ENCODE data around the gene GPSM3. TPM values are rescaled to one million over a fixed set of nuclear protein-coding genes. Genes with fewer than 3 reads are reported as not detected.

The GPSM3 gene
- total RNA-seq, 1 donor from 2014 or later = 15.7 TPM

DNA sequence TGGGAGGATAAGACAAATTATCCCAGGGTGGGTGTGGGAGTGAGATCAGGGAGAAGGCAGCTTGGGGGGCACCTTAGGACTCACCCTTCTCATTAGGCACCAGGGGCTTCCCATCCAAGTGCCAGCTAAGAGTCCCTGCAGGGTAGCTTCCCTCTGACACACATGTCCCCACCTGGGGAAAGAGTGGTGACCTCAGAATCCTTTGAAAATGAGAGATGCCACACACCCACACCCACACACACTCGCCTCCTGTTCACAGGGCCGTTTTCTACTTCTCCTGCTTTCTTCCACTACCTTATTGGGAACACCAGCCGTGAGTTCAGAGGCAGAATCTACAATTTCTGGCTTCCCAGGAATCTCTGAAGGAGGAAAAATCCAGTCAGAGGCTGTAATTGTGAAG is 9.4 kb downstream of the GPSM3 start:
- TF ChIP-seq, protein P1, sequence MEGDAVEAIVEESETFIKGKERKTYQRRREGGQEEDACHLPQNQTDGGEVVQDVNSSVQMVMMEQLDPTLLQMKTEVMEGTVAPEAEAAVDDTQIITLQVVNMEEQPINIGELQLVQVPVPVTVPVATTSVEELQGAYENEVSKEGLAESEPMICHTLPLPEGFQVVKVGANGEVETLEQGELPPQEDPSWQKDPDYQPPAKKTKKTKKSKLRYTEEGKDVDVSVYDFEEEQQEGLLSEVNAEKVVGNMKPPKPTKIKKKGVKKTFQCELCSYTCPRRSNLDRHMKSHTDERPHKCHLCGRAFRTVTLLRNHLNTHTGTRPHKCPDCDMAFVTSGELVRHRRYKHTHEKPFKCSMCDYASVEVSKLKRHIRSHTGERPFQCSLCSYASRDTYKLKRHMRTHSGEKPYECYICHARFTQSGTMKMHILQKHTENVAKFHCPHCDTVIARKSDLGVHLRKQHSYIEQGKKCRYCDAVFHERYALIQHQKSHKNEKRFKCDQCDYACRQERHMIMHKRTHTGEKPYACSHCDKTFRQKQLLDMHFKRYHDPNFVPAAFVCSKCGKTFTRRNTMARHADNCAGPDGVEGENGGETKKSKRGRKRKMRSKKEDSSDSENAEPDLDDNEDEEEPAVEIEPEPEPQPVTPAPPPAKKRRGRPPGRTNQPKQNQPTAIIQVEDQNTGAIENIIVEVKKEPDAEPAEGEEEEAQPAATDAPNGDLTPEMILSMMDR (conservative IDR thresholded peaks at IDR 0.05; ENCODE audit: low read depth, low read length) = no peak
- DNase-seq (ENCODE audit: low read depth) = no peak
- H3K4me3 ChIP-seq (ENCODE audit: low read depth, low read length) = no peak overlapping the region

DNA sequence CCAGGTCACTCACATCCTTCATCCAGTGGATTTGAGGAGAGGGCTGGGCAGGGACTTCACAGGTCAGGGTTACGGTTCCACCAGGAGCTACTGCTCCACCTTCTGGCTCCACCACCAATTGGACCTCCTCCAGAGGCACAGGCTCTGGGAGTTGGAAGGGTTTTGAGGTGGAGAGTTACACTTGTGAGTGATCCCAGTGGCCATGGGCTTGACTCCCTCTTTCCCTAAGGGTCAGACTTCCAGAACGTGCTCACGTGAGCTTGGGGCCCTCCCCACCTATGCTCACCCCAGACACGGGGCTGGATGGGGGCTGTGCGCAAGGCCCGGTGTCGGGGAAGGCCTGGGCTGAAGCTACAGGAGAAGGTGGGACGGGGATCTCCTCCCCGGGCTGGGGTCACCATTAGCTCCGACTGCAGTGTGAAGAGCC is 9.9 kb downstream of the GPSM3 start:
- no peak for DNase-seq (ENCODE audit: low read depth)
- TF ChIP-seq, protein P1 (conservative IDR thresholded peaks at IDR 0.05; ENCODE audit: low read depth, low read length) = no peak
- no peak overlapping the region for H3K4me3 ChIP-seq (ENCODE audit: low read depth, low read length)

DNA sequence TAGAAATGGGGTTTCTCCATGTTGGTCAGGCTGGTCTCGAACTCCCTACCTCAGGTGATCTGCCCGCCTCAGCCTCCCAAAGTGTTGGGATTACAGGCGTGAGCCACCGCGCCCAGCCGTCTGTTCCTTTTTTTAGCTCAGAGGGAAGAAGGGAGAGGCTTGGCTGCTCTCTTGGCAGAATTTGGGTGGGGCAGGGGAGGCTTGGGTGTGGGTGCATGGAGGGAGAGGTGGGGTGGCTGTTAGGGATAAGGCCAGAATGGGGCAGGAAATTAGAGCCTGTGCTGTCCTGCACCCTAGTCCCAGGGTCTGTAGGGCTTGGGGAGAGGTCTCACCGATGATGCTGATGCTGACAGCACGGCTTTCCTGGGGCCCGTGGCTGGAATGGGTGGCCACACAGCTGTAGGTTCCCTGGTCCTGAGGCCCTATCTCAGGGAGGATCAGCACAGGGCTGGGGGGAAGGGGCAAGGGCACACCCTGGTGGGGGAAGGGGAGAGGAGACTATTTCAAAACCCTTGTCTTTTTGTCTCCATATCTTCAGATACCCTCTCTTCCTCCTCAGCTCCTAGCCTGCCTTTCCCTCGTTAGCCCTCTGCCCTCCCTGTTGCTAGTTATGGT is 10.4 kb downstream of the GPSM3 start:
- TF ChIP-seq, protein P1 (conservative IDR thresholded peaks at IDR 0.05; ENCODE audit: low read depth, low read length) = no peak
- DNase-seq (ENCODE audit: low read depth) = no peak
- no peak overlapping the region for H3K4me3 ChIP-seq (ENCODE audit: low read depth, low read length)

DNA sequence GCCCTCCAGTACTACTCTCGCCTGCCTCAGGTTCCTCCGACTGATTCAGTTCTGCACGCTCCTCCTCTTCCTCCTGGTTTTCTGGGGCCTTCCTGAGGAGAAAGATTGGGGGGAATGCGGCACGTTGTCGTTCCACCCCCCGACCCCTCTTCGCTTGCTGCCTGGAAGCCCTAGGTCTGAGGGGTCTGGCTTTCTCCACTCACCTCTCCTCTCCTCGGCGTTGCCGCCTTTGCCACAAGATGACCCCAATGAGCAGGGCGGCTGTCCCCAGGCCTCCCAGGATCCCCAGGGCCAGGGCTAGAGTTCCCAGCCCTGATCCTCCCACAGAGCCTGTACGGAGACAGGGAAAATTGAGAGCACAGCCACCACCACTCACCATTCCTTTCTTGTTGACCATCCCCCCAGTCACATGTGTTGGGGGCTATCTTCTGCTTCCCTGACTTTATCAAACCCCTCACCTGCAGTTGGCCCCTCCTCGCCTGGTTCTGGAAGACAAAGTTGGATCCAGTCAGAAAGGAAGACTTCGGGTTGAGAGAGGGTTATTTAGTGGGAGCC is 11.2 kb downstream of the GPSM3 start:
- no peak overlapping the region for H3K4me3 ChIP-seq (ENCODE audit: low read depth, low read length)
- no peak for DNase-seq (ENCODE audit: low read depth)
- TF ChIP-seq, protein P1 (conservative IDR thresholded peaks at IDR 0.05; ENCODE audit: low read depth, low read length) = no peak

DNA sequence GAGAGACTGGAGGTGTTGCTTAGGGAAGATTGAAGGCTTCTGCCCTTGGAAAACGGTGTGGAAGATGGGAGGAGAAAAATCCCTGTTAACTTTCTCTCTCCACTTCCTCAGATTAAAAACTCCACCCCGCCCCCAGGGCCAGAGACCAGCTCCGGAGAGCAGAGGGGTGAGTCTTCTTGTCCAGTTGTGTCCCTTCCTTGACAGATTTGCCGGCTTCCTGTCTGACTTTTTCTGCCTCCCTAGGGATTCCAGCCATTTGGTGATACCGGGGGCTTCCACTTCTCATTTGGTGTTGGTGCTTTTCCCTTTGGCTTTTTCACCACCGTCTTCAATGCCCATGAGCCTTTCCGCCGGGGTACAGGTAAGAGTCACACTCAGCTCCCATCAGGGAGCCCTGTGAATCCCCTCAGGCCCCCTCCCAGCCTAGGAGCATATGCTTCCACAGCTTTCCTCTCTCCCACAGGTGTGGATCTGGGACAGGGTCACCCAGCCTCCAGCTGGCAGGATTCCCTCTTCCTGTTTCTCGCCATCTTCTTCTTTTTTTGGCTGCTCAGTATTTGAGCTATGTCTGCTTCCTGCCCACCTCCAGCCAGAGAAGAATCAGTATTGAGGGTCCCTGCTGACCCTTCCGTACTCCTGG is 12.6 kb downstream of the GPSM3 start:
- H3K4me3 ChIP-seq (ENCODE audit: low read depth, low read length) = peak overlapping the region; percentile 99
- DNase-seq (ENCODE audit: low read depth) = no peak
- TF ChIP-seq, protein P1 (conservative IDR thresholded peaks at IDR 0.05; ENCODE audit: low read depth, low read length) = no peak

DNA sequence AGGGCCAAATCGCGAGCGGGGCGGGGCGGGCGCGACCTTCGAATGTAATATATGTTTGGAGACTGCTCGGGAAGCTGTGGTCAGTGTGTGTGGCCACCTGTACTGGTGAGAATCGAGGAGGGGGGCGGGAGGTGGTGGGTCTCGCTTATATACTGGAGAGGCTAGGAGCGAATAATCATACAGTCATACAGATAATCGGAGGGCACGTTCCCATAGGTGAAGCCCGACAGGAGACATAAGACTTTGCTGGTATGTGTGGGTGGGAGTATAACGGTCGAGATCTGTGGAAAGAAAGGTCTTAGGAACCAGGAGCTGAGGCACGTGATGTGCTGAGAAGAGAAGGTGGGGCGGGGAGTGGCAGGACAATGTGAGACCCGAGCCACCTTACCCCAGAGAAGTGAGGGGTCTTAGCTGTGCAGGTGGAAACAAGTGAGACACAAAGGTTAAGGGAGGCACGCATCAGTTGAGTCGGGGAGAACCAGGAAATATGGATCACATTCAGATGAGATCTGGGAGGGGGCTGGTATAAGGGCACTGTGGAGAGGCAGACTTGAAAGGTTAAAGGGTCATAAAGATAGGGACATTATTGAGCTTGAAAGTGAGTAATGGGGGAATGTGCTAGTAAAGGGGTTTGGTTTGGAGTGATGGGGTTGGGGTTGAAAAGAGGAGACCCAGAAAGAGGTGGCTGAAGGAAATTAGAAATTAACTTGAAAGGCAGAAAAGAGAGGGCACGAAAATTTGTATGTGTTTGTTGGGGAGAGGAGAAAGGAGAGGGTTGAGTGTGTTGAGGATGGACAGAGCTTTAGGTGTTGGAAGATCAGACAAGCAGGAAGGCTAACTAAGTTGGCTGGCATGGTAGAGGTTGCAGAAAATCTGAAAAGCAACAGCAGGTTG is 13.6 kb downstream of the GPSM3 start:
- H3K4me3 ChIP-seq (ENCODE audit: low read depth, low read length) = peak overlapping the region; percentile 99
- no peak for DNase-seq (ENCODE audit: low read depth)
- TF ChIP-seq, protein P1 (conservative IDR thresholded peaks at IDR 0.05; ENCODE audit: low read depth, low read length) = no peak

Measured in epithelial cell of proximal tubule (primary cell).